SIG-M5 treated with dmso at 0.1 percent for 504 hours (cell line): ENCODE data around the gene AKT1.
"Not testable (repeated sequence)": the region's sequence is repeated elsewhere in the genome, so short reads cannot be mapped to it uniquely, and the experiment has no call there.

ENCODE experiments used
- DNase-seq: peaks from one replicate; lab custom pipeline; 2025; ENCODE audit not compliant: unreplicated experiment; lab: John Stamatoyannopoulos, UW

AKT1 gene

DNA sequence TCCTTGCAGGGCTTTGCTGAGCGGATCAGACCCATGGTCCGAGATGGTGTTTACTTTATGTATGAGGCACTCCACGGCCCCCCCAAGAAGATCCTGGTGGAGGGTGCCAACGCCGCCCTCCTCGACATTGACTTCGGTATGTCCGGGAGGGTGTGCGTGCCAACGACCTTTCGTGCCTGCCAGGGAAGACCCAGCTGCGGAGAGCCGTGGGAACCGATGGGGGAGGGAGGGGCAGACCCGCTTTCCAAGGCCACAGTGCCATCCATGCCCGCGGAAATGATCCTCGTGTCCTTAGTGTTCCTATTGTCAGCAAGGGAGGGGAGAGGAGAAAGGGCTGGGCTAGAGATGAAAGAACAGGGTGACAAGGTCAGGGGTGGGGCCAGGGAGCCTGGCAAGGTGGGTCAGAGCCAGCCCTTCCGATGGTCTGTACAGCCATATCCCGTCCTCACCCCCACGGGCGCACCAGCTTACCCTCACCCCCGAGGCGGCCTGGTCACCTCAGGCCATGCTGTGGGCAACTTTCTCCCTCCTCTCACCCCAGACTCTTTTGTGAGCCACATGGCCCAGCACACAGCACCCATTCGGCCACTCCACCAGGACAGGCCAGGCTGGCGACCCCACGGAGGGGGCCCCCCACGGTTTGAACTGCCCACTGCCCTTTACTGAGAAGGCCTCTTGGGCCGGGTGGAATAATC is 54.3 kb downstream of the AKT1 start:
- no peak for DNase-seq

DNA sequence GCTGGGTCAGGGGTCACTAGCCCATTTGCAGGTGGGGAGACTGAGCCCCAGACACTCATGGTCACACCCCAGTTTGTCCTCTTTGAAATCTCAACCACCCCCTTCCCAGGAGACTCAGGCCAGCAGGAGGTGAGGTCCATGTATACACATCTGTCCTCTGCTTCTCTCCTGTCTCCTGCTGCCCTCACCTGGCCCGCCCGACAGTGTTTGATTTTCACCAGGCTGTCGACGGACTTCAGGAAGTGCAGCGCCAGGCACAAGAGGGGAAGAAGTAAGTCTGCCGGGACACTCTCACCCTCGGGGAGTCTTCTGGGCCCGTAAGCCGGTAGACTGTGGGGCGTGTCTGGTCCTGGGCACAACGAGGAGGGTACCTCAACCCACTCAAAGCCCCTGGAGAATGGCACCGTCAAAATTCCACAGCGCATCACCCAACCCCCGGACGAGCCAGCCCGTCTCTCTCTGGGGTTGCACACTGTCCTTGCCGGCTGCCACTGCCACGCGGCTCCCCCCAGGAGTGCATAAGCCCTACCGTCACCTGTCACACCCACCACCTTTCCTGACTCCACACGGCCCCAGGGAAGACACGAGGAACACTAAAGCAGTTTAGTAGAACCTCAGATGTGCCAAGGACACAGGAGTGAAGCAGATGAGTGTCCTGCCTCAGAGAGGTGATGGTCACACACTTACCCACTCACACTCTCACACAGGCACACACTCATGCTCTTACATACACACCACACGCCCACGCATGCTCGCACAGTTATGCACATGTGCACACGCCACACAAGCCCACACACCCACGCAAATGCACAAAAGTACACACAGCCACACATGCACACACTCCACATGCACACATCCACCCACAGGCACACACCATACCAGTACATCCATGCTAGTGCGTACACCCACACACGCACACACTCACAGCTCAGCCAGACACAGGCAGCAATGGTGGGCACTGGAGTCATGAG is 55.7 kb downstream of the AKT1 start:
- no peak for DNase-seq

DNA sequence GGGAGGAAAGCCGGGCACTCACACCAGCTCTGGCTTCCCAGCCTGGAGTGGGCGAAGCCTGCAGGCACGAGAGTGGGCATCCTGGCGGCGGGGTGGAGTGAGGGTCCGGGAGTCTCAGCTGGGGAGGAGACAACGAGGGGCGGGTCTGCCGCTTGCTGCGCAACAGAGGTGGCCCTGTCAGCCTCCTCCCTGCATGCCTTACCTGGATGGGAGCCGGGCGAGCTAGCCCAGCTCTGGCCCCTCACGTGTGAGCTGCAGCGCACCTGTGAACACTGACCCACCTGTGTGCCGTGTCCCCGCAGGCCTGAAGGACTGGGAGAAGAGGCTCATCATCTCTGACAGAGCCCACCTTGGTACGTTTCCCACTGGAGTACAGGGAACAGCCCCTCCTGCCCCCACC is 56.5 kb downstream of the AKT1 start:
- no peak for DNase-seq

DNA sequence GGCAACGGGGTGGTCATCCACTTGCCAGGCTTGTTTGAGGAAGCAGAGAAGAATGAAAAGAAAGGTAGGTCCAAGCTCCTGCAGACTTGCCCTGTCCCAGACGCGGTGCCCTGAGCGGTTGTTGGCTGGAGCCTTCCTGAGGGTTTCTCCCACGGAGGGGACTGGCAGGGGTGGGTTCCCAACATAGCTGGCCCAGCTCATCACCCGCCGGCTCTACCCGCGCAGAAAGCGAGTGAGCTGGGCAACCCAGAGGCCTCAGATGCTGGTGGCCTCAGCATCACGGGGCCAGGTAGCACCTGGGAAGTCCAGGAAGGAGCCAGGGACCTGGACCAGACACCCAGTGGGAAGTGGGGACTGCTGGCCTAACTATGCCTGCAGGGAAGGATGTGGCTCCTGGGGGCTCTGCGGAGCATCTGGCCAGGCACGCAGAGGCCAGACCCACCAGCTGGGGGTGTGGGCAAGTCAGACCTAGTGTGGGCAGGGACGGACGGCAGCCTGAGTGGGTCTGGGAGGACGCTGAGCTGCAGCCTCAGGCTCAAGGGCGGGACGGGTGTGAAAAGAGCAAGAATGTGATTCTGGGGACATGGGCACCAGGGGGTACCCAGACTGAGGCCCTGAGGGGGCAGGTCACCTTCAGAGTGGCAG is 57.1 kb downstream of the AKT1 start:
- DNase-seq: no peak

DNA sequence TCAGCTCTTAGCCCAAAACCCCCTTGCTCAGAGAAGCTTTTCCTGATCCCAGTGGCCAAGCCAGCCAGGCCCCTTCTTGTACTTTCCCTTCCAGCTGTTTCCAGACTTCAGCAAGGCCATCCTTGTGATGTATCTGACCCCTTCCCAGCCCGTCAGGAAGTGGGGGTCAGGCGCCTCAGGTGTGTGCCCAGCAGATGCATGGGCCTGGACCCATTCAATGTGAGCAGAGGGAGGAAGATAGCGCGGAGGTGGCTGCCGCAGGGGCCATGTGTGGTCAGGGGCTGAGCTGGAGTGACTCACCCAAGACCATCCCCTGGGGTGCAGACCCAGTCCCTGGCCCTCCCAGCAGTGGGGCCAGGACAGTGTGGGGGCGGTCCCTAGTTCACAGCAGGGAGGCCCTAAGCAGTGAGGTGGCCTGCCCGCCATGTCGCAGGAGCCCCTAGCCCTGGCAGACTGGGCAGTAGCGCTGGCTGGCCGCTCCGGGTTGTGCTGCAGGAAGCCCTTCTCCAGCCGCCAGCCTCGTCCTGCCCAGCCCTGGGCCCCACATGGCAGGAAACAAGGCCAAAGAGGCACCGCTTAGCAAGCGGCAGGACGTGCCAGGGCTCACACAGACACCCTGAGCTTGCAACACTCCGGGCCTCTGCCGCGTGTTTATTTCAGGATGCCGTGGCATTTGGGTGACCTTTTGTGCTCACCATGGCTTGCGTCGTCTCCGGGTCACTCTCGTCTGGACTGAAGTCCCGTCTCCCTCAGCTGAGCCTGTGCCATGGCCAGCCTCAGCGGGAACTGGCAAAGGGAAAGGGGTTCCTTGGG is 59.5 kb downstream of the AKT1 start:
- DNase-seq: peak; percentile 42

DNA sequence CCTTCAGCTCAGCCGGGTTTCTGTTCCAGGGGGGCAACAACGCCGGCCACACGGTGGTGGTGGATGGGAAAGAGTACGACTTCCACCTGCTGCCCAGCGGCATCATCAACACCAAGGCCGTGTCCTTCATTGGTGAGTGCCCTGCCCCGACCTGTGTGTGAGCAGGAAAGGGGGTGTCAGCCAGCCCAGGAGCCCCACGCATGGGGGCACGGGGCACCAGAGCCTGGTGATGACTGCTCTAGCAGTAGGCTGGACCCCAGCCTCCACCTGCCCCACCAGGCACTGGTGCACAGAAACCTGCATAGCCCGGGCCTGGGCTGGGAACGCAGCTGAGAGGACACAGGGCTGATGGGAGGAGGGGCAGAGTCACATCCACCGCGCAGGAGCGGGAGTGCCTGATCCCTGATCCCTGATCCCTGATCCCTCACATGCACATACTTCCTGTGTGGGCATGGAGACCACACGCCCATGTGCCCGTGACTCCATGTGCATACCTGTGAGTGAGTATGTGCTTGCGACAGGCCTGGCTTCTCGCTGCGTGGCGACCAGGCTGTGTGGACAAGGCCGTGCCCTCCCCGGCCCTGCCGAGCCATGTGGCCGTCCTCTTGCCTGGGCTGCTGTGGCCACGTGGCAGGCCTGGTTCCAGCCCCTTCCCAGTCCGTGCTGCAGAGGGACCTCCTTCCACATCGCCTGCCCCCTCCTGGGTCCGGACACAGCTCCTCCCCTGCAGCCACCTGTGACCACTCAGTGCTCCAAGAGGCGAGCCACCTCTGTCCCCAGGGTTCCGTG is 60.4 kb downstream of the AKT1 start:
- no peak for DNase-seq

DNA sequence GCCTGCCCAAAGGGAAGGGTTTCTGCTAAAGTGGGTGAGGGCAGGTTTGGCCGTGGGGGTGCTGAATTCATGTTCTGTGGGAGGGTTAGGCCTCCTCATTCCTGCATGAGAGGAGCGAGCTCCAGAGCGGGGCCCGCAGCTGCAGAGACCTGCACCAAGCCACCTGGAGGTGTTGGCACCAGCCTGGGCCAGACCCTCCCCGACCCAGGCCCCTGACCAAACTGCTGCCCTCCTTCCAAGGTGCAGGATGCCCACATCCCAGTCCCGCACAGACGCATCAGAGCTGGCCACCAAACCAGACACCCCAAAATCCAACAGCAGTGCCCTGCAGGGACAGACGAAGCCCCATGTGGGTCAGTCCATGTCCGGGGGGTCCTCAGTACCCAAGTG is 61.0 kb downstream of the AKT1 start:
- DNase-seq: no peak

DNA sequence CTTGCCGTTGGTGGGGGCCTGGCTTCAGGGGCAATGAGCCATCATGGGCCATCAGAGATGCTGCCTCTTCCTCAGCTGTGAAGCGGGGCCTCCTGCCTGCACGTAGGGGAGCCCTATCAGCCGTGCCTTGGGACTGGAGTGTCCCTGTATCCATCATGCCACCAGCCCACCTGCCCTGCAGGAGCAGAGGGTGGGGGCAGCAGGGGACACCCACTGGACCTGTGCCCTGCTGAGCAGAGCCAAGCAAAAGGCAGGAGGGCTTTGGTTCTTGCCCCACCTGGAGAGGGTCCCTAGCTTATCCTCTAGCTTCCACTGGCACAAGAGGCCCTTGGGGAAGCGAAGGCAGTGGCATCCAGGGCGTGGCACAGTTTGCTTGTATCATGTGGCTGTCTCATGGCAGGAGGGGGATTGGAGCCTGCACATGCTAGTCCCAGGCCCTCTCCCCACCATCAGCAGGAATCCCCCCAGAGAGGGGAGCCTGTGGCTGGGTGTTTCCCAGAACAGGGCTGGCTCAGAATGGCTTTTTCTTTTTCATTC is 61.4 kb downstream of the AKT1 start:
- no peak for DNase-seq

DNA sequence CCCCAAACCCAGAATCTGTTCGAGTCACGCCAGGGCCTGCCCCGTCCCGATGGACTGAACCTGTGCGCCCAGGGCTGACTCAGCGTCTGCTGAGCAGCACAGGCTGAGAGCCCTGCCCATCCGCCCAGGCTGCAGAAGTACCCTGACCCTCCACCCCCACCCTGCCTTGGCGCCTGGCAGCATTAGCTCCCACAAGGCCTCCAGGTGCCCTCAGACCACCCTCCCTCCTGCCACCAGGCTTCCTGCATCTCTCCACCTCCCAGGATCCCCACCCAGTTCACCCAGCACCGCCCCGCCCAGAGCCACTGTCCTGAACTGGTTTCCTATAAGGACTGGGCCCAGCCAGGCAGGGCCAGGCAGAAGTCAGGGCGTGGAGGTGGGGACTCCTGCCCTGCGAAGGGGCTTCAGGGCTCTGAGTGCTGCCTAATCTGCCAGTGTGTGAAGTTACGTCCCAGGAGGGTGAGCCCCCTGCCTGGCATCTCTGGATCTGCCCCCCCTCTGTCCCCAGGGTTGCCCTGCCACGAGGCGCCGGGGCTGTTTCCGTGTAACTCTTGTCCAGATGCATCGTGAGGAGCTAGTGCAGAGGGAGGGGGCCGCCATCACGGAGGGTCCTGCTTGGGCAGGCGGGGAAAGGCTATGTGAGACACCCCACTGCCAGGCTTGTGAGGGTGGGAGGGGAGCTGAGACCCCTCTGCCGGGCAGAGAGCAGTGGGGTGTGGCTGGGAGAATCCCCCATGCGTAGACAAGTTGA is 62.4 kb downstream of the AKT1 start:
- DNase-seq: no peak

DNA sequence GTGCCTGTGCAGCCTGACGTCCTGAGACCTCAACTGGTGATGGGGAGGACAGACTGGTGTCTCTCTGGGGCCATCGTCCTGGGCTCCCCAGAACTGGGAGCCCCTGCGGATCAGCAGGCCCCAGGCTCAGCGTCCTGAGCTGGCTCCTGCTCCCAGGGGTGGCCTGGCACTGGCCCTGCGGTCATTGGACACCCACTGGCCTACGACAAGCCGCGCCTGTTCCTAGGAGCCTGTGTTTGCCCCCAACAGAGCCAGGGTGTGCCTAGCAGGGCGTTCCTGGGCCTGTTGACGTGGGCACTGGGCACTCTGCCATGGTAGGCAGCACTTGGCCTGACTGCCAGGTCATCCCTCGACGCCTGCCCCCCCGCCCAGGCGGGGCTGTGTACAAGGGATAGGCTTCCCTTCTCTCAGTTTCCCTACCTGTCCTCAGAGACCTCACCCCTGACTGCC is 63.2 kb downstream of the AKT1 start:
- no peak for DNase-seq

DNA sequence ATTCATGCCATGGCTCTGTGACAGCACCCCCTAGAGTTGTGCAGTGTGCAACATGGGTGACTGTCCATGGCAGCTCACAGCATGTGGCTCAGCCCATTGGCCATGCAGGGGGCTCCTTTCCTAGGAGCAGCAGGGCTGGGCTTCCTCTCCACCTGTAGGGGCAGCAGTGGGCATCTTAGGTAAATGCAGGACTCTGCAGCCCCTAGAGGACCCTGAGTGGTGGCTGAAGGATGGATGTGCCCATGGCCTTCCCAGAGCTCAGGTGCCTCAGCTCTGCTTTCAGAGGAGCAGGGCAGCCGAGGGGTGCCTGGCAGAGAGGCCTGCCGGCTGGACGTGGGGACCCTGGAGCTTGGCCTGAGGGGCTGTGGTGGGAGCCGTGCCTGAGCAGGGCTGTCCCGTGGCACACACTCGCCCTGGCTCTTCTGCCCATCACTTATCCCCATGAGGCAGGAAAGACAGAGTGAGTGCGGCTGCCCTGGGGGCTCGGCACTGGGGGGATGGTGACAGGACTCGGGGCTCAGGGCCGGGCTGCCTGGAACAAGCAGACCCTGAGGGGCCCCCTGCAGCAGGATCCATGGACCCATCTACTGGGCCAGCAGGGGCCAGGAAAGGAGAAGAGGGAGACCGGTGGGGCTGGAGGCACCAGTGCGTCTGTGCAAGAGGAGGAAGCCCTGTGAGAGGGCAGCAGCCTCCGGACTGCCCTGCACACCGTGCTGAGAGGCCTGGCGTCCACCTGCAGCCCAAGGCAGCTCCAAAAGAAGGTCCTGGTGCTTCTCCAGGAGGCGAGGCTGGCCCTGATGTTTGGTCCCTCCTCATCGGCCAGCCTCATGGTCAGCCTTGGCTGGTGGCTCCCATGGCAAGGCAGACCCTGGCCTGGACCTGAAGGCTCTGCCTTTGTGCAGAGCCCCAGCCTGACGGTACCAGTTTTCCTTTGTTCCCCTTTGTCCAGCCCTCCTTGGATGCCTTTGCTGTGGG is 63.9 kb downstream of the AKT1 start:
- DNase-seq: peak; percentile 12

DNA sequence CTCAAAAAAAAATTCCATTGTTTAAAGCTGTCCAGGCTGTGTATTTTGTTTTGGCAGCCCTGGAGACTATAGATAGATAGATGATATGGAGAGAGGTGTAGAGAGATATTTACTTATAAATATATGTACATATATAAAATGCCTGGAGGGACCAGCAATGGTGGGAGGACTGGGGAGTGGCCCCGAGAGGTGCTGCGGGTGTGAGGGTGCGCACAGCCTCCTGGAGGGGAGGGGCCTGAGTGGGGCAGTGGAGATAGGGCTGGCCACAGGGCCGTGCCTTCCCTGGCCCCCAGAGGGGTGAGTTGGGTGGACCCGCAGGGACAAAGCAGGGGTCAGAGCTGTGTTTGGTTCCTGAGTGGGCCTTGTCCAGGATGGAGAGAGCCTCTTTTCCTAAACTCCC is 65.1 kb downstream of the AKT1 start:
- no peak for DNase-seq

DNA sequence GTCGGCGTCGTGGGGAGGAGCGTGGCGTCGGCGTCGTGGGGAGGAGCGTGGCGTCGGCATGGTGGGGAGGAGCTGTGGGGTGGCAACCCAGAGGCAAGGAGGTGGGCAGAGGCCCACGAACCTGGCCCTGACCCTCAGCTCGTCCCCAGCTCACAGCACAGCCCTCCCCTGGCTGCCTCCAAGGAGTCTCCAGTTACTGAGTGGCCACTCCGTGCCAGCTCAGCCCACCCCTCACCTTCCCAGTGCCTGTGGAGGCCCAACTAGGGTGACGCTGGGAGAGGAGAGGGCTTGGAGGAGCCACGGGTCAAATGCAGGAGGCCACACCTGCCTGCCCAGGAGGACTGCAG is 65.7 kb downstream of the AKT1 start:
- no peak for DNase-seq

DNA sequence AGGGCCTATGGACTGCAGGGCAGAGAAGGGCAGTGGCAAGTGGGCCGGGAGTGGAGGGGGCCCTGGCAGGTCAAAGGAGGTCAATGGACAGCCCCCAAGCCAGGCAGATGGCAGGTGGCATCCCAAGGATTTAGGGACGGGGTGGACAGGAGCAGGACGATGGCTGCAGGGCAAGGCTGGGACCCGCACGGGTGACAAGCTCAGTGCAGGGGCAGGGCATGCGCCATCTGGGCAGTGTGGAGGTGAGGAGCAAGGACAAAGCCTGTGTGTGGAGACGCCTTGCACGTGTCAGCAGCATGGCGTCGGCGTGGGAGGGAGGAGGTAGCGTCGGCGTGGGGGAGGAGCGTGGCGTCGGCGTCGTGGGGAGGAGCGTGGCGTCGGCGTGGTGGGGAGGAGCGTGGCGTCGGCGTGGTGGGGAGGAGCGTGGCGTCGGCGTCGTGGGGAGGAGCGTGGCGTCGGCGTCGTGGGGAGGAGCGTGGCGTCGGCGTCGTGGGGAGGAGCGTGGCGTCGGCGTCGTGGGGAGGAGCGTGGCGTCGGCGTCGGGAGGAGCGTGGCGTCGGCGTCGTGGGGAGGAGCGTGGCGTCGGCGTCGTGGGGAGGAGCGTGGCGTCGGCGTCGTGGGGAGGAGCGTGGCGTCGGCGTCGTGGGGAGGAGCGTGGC is 66.2 kb downstream of the AKT1 start:
- DNase-seq: not testable (repeated sequence)

DNA sequence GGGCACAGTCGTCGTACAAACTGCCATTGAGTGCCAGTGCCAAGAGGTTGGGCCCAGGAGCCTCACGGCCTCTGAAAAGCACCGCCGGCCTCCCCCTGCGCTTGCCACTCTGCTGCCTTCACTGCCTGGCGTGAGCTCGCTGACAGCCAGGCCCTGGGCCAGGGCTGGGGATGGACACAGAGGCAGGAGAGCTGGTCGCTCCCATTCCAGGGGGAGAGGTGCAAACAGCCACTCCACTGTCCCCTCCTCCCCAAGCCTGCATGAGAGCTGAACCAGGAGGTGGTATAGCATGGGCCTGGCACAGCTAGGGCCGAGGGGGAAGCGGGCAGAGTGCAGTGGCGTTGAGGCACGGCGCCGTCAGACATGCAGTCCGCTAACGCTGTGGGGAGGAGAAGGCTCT is 66.9 kb downstream of the AKT1 start:
- DNase-seq: no peak

DNA sequence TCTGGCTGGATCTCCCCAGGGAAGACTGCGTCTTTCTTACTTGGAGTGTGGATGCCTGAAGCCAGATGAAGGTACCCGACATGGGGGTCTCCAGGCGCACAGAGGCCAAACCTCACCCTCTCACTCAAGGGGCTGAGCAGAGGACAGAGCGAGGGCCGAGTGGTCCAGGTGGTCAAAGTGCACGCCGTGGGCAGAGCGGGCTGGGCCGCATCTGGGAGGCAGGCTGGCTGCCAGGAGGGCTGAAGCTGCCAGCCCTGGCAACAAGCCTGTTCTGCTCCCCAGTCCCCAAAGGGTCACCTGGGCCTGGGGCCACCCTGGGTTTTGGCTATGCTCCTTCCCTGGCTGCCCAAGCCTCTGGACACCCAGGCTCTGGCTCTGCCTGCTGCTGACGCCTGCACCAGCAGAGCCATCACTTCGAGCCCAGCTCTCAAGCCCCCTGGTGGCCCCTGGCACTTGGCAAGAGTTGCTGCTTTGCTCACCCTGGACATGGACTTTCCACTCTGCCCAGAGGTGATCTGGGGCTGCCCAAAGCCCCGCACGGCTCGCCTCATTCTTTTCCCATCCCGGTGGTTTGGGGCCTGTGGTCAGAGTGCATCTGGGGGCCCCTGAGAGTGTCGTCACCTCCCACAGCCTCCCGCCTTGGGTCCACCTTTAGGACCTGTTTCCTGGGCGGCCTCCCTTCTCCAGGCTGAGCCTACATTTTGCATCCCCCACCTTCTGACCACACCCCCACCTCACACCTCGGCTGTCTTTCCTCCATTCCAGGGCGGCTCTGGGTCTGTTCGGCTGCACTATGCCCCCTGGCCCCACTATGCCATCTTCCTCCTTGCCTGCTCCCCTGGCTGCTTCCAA is 68.7 kb downstream of the AKT1 start:
- DNase-seq: no peak
